CD4-positive, alpha-beta T cell treated with Interleukin-4 for 1 hour (primary cell): ENCODE data around the gene CHMP2A.
"Not testable (repeated sequence)": the region's sequence is repeated elsewhere in the genome, so short reads cannot be mapped to it uniquely, and the experiment has no call there.

Source experiments
- DNase-seq, 2 donors: peaks; one replicate each; pipeline ENCODE4 v3.0.0-alpha.2; 2020 to 2022

Gene CHMP2A

DNA sequence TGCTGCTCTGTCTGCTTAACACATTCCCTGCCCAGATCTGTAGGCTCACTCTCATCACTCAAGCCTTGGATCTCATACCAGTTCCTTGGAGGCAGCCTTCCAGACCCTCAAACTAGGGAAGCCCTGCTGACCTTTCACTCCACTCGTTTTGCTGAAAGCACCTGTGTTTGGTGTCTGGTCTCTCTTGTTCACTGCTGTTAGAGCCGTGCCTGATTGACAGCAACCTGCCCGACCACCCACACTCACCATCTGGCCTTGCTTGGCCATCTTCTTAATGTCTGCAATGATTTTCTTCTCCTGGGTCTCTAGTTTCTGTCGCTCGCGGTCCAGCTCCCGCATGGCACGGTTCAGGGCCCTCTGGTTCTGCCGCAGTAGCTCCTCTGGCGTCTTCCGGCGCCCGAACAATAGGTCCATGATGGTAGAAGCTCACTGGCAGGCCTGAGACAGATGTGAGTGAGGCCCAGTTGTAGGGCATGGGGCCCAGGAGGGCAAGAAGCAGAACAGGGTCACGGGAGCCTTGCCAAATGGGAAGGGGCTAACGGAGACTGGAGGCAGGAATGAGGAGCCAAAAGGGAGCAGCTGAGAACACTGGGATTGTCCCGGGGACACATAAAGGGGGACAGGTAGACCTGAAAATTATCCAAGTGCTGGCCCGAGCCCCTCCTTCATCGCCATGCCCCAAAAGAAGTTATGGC is 959 bp downstream of the CHMP2A start:
- no peak for DNase-seq

DNA sequence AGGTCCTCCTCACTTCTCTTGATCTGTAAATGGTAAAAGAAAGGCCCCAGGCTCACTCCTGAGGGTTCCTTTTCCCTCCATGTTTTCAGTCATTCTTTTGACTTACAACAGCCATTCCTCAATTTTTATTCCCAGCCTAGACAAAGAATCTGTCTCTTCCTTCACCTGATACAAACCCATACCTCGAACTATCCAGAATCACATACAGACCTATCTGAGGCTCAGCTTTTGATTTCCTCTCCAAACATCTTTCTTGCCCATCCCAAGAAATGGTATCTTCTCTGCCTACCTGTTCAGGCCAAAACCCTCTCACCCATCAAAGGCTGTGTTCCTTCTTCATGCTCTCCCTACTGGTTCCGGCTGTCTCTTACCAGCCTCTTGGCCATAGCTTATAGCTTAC is 2.2 kb downstream of the CHMP2A start:
- DNase-seq, result no peak

DNA sequence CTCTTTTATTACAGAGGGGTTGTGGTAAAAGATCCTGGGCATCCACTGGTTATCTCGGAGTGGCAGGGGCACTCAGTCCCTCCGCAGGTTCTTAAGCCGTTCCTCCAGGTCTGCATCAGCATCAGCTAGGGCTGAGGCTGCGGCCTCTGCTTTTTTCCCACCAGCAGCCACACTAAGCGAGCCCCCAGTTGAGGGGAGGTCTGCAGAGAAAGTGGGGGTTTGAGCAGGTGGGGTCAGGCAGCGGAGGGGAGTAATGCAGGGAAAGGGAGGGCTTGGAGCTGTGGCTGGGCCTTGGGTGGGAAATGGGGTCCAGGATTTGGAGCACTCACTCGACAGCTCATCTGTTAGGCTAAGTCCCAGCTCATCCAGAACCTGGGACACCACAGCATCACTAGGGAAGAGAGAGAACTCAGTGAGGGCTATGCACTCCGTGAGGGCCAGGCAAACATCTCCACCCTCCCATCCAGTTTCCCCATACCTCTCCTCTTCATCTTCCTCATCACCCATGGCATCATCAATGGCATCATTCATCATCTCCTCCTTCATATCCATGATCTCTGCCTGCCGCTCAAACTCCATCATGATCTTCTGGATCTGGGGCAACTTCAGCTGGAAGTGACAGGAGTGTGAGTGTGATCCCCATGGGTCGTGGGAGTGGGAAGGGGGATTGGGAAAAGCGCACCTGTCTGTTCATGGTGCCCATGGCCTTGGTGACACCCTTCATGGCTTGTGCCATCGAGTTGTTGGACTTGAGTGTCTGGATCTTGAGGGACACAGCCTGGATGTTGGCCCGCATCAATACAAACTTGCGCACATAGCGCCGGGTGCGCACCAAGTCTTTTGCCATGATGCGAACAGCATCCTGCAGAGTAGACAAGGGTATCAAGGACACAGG is 3.1 kb downstream of the CHMP2A start:
- no peak for DNase-seq

DNA sequence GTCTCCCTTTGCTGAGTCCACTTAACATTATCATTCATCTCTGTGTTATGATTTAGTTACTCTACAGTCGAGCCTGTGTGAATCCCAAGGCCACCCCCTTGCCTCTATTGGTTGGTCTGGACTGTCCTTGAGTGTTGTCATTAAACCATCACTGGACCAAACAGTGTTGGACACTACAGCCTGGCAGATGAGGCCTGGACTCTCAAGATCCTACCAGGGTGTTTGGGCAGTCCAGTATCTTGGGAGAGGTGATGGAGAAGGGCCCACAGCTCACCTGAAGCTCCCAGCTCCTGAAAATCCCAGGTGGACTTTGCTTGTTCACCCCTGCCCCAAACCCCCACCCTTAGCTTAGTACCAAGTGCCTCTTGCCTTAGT is 3.8 kb downstream of the CHMP2A start:
- DNase-seq, result no peak

DNA sequence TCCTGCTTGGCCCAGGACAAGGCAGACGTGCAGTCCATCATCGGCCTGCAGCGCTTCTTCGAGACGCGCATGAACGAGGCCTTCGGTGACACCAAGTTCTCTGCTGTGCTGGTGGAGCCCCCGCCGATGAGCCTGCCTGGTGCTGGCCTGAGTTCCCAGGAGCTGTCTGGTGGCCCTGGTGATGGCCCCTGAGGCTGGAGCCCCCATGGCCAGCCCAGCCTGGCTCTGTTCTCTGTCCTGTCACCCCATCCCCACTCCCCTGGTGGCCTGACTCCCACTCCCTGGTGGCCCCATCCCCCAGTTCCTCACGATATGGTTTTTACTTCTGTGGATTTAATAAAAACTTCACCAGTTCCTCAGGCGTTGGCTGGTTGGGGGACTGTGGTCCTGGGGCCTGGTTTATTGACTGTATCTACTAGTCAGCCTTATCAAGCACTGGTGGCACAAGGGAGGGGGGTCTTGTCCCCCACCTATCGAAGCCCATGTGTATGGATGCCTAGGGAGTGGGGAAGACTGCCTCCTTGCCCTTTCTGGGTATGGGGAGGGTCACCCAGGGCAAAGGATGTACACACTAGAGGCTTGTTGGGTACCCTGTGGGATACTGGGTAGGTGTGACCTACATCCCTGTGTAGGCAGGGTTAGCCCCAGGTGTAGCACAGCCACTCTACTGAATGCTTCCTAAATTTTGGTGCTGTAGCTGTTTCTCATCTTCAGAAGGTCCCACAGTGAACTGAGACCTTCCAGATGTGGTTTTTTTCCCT is 4.4 kb downstream of the CHMP2A start:
- DNase-seq, result no peak

DNA sequence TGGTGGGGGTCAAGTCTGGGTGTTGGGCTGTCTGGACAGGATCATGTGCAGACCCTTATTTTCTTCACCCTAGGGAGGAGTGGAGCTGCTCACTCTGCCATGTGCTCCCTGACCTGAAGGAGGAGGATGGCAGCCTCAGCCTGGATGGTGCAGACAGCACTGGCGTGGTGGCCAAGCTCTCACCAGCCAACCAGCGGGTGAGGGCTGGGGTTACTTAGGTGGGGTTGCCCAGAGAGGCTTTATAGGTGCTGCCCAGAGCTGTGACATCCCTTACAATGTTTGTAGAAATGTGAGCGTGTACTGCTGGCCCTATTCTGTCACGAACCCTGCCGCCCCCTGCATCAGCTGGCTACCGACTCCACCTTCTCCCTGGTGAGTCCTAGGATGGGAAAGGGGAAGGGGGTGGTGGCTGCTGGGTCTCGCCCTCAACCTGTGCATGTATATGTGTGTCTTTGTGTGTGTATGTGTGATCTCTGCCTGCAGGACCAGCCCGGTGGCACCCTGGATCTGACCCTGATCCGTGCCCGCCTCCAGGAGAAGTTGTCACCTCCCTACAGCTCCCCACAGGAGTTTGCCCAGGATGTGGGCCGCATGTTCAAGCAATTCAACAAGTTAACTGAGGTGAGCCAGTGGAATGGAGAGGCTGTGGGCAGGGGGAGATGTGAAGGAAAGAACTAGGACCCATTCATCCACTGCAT is 5.1 kb downstream of the CHMP2A start:
- DNase-seq, result no peak

DNA sequence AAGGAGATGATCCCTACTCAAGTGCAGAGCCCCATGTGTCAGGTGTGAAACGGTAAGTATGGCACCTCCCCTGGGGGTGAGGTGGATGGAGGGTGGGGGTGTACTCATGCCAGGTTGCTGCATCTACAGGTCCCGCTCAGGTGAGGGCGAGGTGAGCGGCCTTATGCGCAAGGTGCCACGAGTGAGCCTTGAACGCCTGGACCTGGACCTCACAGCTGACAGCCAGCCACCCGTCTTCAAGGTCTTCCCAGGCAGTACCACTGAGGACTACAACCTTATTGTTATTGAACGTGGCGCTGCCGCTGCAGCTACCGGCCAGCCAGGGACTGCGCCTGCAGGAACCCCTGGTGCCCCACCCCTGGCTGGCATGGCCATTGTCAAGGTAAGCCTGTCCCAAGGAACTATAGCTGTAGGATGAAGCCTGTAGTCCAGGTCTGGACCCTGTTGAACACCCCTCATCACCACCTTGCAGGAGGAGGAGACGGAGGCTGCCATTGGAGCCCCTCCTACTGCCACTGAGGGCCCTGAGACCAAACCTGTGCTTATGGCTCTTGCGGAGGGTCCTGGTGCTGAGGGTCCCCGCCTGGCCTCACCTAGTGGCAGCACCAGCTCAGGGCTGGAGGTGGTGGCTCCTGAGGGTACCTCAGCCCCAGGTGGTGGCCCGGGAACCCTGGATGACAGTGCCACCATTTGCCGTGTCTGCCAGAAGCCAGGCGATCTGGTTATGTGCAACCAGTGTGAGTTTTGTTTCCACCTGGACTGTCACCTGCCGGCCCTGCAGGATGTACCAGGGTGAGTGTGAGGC is 5.8 kb downstream of the CHMP2A start:
- DNase-seq, result no peak

DNA sequence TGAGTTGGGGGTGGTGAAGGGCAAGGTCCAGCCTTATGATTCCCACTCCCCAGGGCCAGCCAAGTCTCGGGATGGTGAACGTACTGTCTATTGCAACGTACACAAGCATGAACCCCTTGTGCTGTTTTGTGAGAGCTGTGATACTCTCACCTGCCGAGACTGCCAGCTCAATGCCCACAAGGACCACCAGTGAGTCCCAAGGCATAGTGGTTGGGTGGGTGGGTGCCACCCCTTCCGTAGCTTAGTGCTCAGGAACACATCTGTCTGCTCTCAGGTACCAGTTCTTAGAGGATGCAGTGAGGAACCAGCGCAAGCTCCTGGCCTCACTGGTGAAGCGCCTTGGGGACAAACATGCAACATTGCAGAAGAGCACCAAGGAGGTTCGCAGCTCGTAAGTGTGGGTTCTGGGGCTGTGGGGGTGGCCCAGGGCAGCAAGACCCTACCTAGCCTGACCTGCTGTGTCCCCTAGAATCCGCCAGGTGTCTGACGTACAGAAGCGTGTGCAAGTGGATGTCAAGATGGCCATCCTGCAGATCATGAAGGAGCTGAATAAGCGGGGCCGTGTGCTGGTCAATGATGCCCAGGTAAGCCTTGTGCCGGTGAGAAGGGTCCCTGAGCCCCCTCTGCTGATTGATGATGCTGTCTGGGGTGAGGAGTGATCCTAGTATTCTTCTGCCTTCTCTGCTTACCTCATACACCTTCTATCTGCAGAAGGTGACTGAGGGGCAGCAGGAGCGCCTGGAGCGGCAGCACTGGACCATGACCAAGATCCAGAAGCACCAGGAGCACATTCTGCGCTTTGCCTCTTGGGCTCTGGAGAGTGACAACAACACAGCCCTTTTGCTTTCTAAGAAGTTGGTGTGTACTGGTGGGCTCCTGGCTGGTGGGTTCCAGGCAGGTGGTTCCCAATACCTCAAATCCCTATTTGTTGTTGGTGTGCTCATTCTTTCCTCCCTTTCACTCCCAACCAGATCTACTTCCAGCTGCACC is 7.3 kb downstream of the CHMP2A start:
- DNase-seq, result no peak

DNA sequence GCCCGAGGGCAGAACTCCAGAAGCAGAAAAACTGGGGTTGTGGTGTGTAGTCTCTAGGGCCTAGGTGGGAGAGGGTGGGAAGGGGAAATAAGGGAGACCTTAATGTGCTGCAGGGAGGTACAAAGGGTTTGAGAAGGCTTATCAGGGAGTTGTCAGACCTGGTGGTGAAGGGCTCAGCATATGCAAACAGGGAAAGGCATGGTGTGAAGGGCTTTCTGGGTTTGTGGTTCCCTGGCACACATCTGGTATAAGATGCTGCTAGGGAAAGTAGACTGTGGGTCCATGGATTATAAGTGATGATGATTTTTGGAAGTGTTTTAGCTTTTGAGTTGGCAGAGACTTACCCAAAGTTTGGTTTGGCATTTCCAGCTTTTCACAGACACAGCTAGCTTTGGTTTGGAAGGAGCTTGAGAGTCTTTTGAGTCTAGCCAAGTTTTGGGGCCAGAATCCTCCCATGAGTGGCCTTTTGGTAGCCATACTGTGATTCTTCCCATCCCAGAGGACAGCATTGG is 8.8 kb downstream of the CHMP2A start:
- no peak for DNase-seq

DNA sequence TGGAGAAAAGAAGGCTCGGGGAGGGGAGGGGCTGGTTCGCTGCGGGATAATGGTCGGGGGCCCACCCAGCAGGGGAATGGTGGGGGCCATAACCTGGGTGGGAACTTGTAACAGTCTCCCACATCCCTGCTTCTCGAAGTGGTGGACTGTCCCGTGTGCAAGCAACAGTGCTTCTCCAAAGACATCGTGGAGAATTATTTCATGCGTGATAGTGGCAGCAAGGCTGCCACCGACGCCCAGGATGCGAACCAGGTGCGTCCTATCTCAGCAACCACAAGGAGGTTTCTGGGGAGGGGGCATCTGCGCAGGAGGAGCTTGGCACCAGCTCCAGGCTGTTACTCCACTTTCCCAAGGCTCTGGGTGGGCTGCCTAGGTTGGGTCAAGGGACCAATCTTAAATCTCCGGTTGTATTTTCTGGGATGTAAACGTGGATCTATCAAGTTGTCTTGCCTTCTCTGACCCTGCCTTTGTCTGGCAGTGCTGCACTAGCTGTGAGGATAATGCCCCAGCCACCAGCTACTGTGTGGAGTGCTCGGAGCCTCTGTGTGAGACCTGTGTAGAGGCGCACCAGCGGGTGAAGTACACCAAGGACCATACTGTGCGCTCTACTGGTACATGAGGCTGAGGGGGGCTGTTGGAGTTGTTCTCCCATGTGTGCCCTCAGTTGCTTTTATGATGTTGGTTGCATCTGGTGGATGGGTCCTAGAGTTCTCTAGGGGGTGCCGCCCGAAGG is 9.5 kb downstream of the CHMP2A start:
- no peak for DNase-seq

DNA sequence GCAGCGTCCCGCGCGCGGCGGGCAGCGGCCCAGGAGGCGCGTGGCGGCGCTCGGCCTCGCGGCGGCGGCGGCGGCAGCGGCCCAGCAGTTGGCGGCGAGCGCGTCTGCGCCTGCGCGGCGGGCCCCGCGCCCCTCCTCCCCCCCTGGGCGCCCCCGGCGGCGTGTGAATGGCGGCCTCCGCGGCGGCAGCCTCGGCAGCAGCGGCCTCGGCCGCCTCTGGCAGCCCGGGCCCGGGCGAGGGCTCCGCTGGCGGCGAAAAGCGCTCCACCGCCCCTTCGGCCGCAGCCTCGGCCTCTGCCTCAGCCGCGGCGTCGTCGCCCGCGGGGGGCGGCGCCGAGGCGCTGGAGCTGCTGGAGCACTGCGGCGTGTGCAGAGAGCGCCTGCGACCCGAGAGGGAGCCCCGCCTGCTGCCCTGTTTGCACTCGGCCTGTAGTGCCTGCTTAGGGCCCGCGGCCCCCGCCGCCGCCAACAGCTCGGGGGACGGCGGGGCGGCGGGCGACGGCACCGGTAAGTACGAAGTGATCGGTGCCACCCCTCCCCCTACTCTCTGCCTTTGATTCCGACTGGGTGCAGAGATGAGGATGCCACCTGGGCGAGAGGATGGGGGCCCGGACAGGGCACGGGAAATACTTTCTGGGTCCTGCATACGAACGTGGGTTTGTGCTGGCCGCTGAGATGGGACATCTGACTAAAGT is 10.2 kb downstream of the CHMP2A start:
- no peak for DNase-seq

DNA sequence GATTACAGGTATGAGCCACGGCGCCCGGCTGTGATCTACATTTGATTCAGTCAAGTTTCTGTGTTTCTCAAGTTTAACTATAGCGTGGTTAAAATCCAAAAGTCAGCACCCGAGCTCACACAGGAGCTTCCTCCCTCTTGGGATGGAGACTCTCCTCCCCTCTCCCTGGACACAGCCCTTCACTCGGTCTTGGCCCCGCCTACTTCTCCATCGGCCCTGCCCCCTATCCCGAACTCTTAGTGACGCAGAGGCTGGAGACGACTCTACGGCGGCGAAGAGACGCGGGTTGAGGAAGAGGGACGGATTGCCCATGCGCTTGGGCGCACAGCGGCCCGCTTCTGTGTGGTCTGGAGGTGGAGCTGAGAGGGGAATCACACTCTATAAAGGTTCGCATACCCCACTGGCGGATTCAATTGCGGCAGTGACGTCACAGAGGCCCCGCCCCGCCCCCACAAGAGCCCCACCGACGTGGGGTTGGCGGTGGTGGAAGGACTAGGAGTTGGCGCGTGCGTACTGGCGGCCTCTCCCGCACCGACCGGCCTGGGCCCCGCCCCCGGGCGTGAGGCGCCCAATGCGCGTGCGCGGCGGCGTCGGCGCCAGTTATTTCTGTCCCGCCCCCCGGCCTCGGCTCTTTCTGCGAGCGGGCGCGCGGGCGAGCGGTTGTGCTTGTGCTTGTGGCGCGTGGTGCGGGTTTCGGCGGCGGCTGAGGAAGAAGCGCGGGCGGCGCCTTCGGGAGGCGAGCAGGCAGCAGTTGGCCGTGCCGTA is 10.9 kb downstream of the CHMP2A start, which contains the start of gene TRIM28:
Gene TRIM28, plus strand, starts transcription at position 239 of the 765 bp plus-strand sequence. CDS start 694 bp downstream, outside the sequence.
- DNase-seq, result peak; percentile 100

DNA sequence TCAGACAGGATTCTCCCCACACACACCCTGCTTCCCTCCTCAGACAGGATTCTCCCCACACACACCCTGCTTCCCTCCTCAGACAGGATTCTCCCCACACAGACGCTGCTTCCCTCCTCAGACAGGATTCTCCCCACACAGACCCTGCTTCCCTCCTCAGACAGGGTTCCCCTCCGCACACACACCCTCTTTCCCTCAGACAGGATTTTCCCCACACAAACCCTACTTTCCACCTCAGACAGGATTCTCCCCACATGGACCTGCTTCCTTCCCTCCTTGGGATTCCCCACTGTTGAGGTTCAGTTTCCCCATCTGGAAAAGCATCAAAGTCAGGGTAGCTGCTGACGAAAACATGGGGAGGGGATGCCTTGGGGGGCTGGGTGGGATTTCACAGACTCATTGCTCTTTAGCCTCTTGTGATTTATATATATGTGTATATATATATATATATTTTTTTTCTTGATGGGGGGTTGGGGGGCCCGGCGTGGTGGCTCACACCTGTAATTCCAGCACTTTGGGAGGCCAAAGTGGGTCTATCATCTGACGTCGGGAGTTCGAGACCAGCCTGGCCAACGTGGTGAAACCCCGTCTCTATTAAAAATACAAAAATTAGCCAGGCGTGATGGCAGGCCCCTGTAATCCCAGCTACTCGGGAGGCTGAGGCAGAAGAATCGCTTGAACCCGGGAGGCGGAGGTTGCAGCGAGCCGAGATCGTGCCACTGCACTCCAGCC is 12.1 kb downstream of the CHMP2A start:
- DNase-seq, result not testable (repeated sequence)

DNA sequence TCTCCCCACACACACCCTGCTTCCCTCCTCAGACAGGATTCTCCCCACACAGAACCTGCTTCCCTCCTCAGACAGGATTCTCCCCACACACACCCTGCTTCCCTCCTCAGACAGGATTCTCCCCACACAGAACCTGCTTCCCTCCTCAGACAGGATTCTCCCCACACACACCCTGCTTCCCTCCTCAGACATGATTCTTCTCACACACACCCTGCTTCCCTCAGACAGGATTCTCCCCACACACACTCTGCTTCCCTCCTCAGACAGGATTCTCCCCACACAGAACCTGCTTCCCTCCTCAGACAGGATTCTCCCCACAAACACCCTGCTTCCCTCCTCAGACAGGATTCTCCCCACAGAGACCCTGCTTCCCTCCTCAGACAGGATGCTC is 15.7 kb downstream of the CHMP2A start:
- DNase-seq, result not testable (repeated sequence)

DNA sequence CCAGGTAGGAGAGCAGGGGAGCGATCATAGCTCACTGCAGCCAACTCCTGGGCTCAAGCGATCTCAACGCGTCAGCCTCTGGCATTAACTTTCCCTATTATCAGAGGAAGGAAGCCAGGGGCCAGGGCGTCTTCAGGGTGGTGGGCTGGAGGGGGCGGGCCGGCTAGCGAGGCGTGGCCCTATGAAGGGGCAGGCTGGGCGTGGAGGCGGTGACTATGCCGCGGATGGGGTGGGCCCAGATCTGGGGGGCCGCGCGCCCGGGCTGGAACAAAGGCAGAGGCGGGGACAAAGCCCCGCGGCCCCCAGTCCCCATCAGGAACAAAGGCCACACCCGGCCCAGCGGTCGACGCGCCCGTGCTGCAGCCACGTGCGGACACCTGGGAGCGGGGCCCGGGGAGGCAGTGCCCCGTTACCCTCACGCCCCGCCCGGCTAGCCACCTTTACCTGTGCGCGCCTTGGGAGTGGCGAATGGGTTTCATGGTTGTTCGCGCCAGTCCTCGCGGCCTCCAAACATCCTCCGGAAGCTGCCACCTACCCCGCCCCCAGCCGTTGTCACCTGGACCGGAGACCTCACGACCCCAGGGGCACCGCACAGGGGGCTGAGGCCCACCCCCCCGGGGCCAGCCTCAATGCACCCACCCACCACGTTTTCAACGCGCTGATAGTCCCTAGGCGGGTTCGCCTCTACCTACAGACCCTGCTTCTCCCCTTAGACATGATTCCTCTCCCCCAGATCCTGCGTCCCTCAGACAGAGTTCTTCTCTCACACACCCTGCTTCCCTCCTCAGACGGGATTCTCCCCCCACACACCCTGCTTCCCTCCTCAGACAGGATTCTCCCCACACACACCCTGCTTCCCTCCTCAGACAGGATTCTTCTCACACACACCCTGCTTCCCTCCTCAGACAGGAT is 16.4 kb downstream of the CHMP2A start:
- DNase-seq, result peak; percentile 36 to 47
